NCI-H1436 treated with DMSO at 0.1 percent for 48 hours (cell line): Measurements from ENCODE around the gene CTDSPL.

Experiments used
- DNase-seq: peaks from one replicate; lab custom pipeline; 2025; lab: John Stamatoyannopoulos, UW

Gene CTDSPL

GRCh38 chr3:37916685-37917084 lies 55.0 kb downstream of the CTDSPL start:
- DNase-seq: no peak

- no peak for DNase-seq
Measured at GRCh38 chr3:37918627-37919026, 56.9 kb downstream of the CTDSPL start.

- no peak for DNase-seq
Measured at GRCh38 chr3:37920156-37920699, 58.5 kb downstream of the CTDSPL start.

GRCh38 chr3:37921025-37921424 lies 59.3 kb downstream of the CTDSPL start:
- no peak for DNase-seq

GRCh38 chr3:37922721-37923568 lies 61.3 kb downstream of the CTDSPL start:
- DNase-seq: no peak

- no peak for DNase-seq
Measured at GRCh38 chr3:37923569-37924040, 61.9 kb downstream of the CTDSPL start.

GRCh38 chr3:37924453-37924852 lies 62.8 kb downstream of the CTDSPL start:
- DNase-seq: no peak

- no peak for DNase-seq
Measured at GRCh38 chr3:37925157-37925556, 63.5 kb downstream of the CTDSPL start.

GRCh38 chr3:37926611-37927010 lies 64.9 kb downstream of the CTDSPL start:
- no peak for DNase-seq

GRCh38 chr3:37930495-37930894 lies 68.8 kb downstream of the CTDSPL start:
- DNase-seq: no peak

- no peak for DNase-seq
Measured at GRCh38 chr3:37932505-37932904, 70.8 kb downstream of the CTDSPL start.

- no peak for DNase-seq
Measured at GRCh38 chr3:37934631-37935289, 73.1 kb downstream of the CTDSPL start.

GRCh38 chr3:37935290-37935668 lies 73.6 kb downstream of the CTDSPL start:
- no peak for DNase-seq

GRCh38 chr3:37935756-37936666 lies 74.3 kb downstream of the CTDSPL start:
- DNase-seq: no peak

GRCh38 chr3:37937156-37937555 lies 75.5 kb downstream of the CTDSPL start:
- DNase-seq: no peak

- DNase-seq: no peak
Measured at GRCh38 chr3:37938011-37938410, 76.3 kb downstream of the CTDSPL start.

- no peak for DNase-seq
Measured at GRCh38 chr3:37940242-37940908, 78.7 kb downstream of the CTDSPL start.

- DNase-seq: no peak
Measured at GRCh38 chr3:37941608-37942508, 80.2 kb downstream of the CTDSPL start.

GRCh38 chr3:37942646-37943045 lies 81.0 kb downstream of the CTDSPL start:
- DNase-seq: no peak

- DNase-seq: no peak
Measured at GRCh38 chr3:37943126-37943525, 81.4 kb downstream of the CTDSPL start.
